HUES64 (cell line): ENCODE measurements around the gene SLC1A2.

Source experiments
- H3K27ac ChIP-seq: 2 replicates; pipeline ENCODE4 v1.7.0; 2013; ENCODE audit warnings: low read depth, low read length, inconsistent platforms
- H3K27me3 ChIP-seq: 2 replicates; pipeline ENCODE4 v1.6.1; 2013; ENCODE audit warnings: mild to moderate bottlenecking, low read length; ENCODE audit not compliant: insufficient read depth
- H3K36me3 ChIP-seq: 2 replicates; pipeline ENCODE4 v1.6.1; 2013; ENCODE audit warnings: mild to moderate bottlenecking, low read length; ENCODE audit not compliant: insufficient read depth
- H3K4me1 ChIP-seq: 2 replicates; pipeline ENCODE4 v1.6.1; 2013; ENCODE audit warnings: mild to moderate bottlenecking, low read length, moderate library complexity; ENCODE audit not compliant: insufficient read depth
- H3K4me3 ChIP-seq: 2 replicates; pipeline ENCODE4 v1.5.1; 2013; ENCODE audit warnings: mild to moderate bottlenecking, low read length, moderate library complexity
- H3K9ac ChIP-seq: 2 replicates; pipeline ENCODE4 v1.6.1; 2013; ENCODE audit warnings: mild to moderate bottlenecking, low read depth, low read length
- H3K9me3 ChIP-seq: 2 replicates; pipeline ENCODE4 v1.6.1; 2013; ENCODE audit warnings: low read depth, low read length; ENCODE audit not compliant: insufficient read depth
- whole genome bisulfite sequencing: fragments of 150-250, 120-280 bp; methylation state at CpG from one replicate; pipeline ENCODE4 v1.1.7; 2013; ENCODE audit warnings: missing lambda C conversion rate; 5-methylcytosine and 5-hydroxymethylcytosine counted together

Gene SLC1A2

DNA sequence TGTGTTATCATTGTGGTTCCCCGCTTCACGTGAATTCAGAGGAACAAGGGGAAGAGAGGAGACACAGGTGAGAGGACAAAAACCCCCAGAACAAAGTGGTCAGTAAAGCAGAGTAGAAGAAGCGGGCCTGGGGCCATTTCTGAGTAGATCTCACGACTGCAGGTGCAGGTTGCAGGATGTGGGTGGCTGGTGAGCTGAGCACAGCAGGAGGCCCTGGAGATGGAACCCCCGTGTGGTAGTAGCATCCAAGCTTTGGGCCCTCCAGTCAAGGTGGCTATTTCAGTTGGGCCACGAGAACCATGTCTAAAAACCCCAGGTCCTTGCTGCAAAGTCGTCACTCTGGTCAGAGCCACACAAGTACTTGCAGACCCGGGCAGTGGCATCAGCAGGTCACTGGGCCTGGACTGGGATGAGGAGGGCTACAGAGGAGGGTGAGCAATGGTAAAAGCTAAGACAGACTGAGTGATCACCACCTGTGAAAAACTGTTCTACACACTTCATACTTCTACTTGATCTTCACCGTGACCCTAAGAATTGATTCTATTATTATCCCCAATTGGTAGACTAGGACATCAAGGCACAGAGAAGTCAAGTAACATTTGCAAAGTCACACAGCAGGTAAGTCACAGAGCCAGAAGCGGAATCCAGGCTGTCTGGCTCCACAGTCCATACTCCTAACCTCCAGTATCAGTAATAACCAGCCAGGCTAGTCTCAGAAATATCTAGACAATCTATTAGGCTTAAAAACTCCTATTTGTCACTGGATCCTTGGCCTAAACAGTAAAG is 43.8 kb downstream of the SLC1A2 start:
- Histone ChIP-seq H3K9ac (no peak overlapping the region), H3K27me3 (no peaks in the 10 kb centered on the region), H3K27ac (no peak overlapping the region), H3K9me3 (no peaks in the 10 kb centered on the region), H3K4me1 (no peaks in the 10 kb centered on the region), H3K36me3 (no peaks in the 10 kb centered on the region), H3K4me3 (no peak overlapping the region)
- 90% methylated on average over 10 of the region's 10 CpGs for WGBS

DNA sequence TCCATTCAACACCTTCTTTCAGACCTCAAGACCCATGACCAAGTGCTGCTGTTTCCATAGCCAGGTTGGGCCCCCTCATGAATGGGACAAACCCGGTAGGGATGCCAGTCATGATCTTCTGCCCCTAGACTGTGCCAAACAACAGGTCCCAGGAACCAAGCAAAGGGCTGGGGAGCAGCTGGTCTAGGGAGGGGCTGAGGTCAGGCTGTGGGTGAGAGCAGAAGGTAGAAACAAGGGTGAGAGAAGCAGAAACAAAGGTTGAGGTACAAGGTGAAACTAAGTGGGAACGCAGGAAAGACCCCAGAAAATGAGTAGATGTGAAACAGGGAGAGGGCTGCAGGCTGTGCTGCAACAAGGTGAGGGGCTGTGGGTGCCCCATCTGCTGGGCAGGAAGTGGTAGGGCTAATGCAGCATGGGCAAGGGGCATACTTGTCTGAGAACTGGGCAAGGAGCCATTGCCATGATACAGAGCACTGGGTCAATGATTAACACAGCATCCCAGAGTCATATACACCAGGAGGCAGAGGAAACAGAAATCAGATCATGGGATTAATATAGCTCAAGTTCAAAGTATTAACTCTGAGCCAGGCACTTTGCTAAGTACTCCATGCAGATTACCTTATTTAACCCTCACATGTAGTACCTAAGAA is 45.9 kb downstream of the SLC1A2 start:
- Histone ChIP-seq H3K27ac (no peak overlapping the region), H3K9me3 (no peaks in the 10 kb centered on the region), H3K36me3 (no peaks in the 10 kb centered on the region), H3K9ac (no peak overlapping the region), H3K4me3 (no peak overlapping the region), H3K27me3 (no peaks in the 10 kb centered on the region), H3K4me1 (no peaks in the 10 kb centered on the region)
- 95% methylated on average over 2 of the region's 2 CpGs for WGBS

DNA sequence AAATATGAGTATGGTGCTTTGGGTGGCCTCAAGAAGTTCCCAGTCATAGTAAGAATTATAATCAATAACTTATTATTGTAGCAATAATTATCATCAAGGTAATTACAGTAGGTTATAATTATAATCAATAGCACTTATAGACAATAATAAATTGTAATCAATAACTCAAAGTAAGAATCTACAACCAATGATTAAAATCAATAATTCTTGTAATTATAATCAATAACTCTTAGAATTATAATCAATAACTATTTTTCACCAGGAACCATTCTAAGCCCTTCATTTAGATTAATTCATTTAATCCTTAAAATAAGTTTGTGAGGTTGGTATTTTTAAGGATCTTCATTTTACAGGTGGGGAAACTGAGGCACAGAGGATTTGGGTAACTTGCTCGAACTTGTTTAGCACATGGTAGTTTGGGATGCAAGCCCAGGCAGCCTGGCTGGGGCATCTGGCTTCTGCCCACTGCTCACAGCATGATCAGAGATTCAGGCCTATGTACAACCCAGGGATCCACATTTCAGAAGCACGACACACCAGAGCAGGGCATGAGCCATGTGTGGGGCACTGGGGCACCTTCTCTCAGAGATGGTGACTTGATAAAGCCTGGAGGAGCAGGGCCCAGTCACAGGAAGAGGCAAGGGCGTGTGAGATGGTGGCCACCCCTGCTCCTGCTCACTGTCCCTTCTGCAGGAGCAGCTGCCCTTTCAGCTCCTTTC is 46.6 kb downstream of the SLC1A2 start:
- H3K4me1 ChIP-seq: no peaks in the 10 kb centered on the region
- H3K27me3 ChIP-seq: no peaks in the 10 kb centered on the region
- no peaks in the 10 kb centered on the region for H3K9me3 ChIP-seq
- H3K27ac ChIP-seq: no peak overlapping the region
- no peak overlapping the region for H3K4me3 ChIP-seq
- H3K36me3 ChIP-seq: no peaks in the 10 kb centered on the region
- no peak overlapping the region for H3K9ac ChIP-seq
- WGBS: 99% methylated on average over 3 of the region's 3 CpGs

GRCh38 chr11:35367491-35367890 is 51.9 kb downstream of the SLC1A2 start:
- Histone ChIP-seq H3K27me3 (no peaks in the 10 kb centered on the region), H3K4me1 (peaks cover 12% of the 10 kb centered on the region; the same call in 1 of the 2 replicates), H3K36me3 (no peaks in the 10 kb centered on the region), H3K9ac (no peak overlapping the region), H3K4me3 (no peak overlapping the region), H3K9me3 (no peaks in the 10 kb centered on the region), H3K27ac (no peak overlapping the region)
- WGBS: 95% methylated on average over 4 of the region's 4 CpGs

DNA sequence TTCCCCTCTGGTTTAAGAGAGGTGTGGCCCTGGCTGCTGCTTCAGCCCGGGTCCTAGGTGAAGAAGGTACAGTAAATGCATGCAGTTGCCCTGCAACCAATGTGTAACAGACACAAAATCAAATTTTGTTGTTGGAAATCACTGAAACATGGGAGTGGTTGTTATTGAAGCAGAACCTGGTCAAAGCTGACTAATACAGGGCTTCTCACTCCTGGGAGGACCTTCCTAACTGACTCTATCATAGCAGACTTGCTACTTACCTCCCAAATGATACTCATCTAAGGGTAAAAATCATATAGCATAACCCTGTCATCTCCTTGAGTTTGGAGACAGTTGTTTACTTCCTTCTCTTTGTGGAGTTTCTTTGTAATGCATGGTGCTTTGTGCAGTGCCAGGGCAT is 52.6 kb downstream of the SLC1A2 start:
- H3K27ac ChIP-seq: no peak overlapping the region
- no peaks in the 10 kb centered on the region for H3K9me3 ChIP-seq
- WGBS: 92% methylated on average over 1 of the region's 1 CpG

GRCh38 chr11:35365961-35366360 is 53.4 kb downstream of the SLC1A2 start:
- Histone ChIP-seq H3K36me3 (no peaks in the 10 kb centered on the region), H3K4me1 (peaks cover 12% of the 10 kb centered on the region; the same call in 1 of the 2 replicates), H3K9ac (no peak overlapping the region), H3K4me3 (no peak overlapping the region), H3K27me3 (no peaks in the 10 kb centered on the region), H3K27ac (no peak overlapping the region), H3K9me3 (no peaks in the 10 kb centered on the region)
- 93% methylated on average over 4 of the region's 4 CpGs for WGBS

More for the DNA sequence above, 52.6 kb downstream of the SLC1A2 start:
- no peak overlapping the region for H3K9ac ChIP-seq
- H3K36me3 ChIP-seq: no peaks in the 10 kb centered on the region
- H3K4me1 ChIP-seq: peaks cover 12% of the 10 kb centered on the region; the same call in 1 of the 2 replicates
- no peak overlapping the region for H3K4me3 ChIP-seq
- H3K27me3 ChIP-seq: no peaks in the 10 kb centered on the region

- 92% methylated on average over 5 of the region's 5 CpGs for WGBS
- no peaks in the 10 kb centered on the region for H3K36me3 ChIP-seq
These were observed 54.0 kb downstream of the SLC1A2 start for GRCh38 chr11:35365395-35365794.

GRCh38 chr11:35363854-35364780 is 55.2 kb downstream of the SLC1A2 start:
- Histone ChIP-seq H3K4me1 (peaks cover 12% of the 10 kb centered on the region; the same call in 1 of the 2 replicates), H3K4me3 (no peak overlapping the region), H3K27me3 (no peaks in the 10 kb centered on the region), H3K9me3 (no peaks in the 10 kb centered on the region), H3K9ac (no peak overlapping the region), H3K36me3 (no peaks in the 10 kb centered on the region), H3K27ac (no peak overlapping the region)
- WGBS: 68% methylated on average over 2 of the region's 2 CpGs

More at GRCh38 chr11:35365395-35365794, 54.0 kb downstream of the SLC1A2 start:
- Histone ChIP-seq H3K4me1 (peaks cover 12% of the 10 kb centered on the region; the same call in 1 of the 2 replicates), H3K9ac (no peak overlapping the region), H3K27me3 (no peaks in the 10 kb centered on the region), H3K27ac (no peak overlapping the region), H3K9me3 (no peaks in the 10 kb centered on the region), H3K4me3 (no peak overlapping the region)

GRCh38 chr11:35363246-35363801 is 56.0 kb downstream of the SLC1A2 start:
- Histone ChIP-seq H3K4me3 (no peak overlapping the region), H3K27me3 (no peaks in the 10 kb centered on the region), H3K4me1 (peaks cover 12% of the 10 kb centered on the region; the same call in 1 of the 2 replicates), H3K27ac (no peak overlapping the region), H3K9me3 (no peaks in the 10 kb centered on the region), H3K9ac (no peak overlapping the region), H3K36me3 (no peaks in the 10 kb centered on the region)
- 88% methylated on average over 5 of the region's 5 CpGs for WGBS

- no peaks in the 10 kb centered on the region for H3K27me3 ChIP-seq
- WGBS: 94% methylated on average over 1 of the region's 2 CpGs
- no peak overlapping the region for H3K9ac ChIP-seq
- H3K27ac ChIP-seq: no peak overlapping the region
- peaks cover 12% of the 10 kb centered on the region; the same call in 1 of the 2 replicates for H3K4me1 ChIP-seq
- H3K4me3 ChIP-seq: no peak overlapping the region
- H3K36me3 ChIP-seq: no peaks in the 10 kb centered on the region
- H3K9me3 ChIP-seq: no peaks in the 10 kb centered on the region
These were observed 56.8 kb downstream of the SLC1A2 start for GRCh38 chr11:35362521-35362980.
